ENCODE results near the gene IGBP1.
"Not testable (repeated sequence)": the region's sequence is repeated elsewhere in the genome, so short reads cannot be mapped to it uniquely, and the experiment has no call there.

The IGBP1 gene

GRCh38 chrX:70183091-70183490 lies 49.8 kb downstream of the IGBP1 start:
- Mint-ChIP-seq H3K9me3 (ENCODE audit: low read depth) (no peaks in the 10 kb centered on the region), H3K27ac (no peak overlapping the region)

GRCh38 chrX:70190225-70190624 lies 57.0 kb downstream of the IGBP1 start:
- H3K4me1 Mint-ChIP-seq (ENCODE audit: low read depth) = no peaks in the 10 kb centered on the region
- no peaks in the 10 kb centered on the region for H3K27me3 Mint-ChIP-seq
- H3K36me3 Mint-ChIP-seq = peaks cover 9% of the 10 kb centered on the region
- H3K27ac Mint-ChIP-seq = no peak overlapping the region
- no peak overlapping the region for H3K4me3 Mint-ChIP-seq
- H3K9me3 Mint-ChIP-seq (ENCODE audit: low read depth) = peaks cover 8% of the 10 kb centered on the region

More at GRCh38 chrX:70183091-70183490, 49.8 kb downstream of the IGBP1 start:
- H3K4me1 Mint-ChIP-seq (ENCODE audit: low read depth) = no peaks in the 10 kb centered on the region
- no peaks in the 10 kb centered on the region for H3K36me3 Mint-ChIP-seq
- H3K27me3 Mint-ChIP-seq = no peaks in the 10 kb centered on the region
- no peak overlapping the region for H3K4me3 Mint-ChIP-seq

GRCh38 chrX:70196961-70197720 lies 63.9 kb downstream of the IGBP1 start:
- Mint-ChIP-seq H3K9me3 (ENCODE audit: low read depth) (no peaks in the 10 kb centered on the region), H3K36me3 (no peaks in the 10 kb centered on the region), H3K4me1 (ENCODE audit: low read depth) (peaks cover 4% of the 10 kb centered on the region), H3K27ac (no peak overlapping the region), H3K27me3 (no peaks in the 10 kb centered on the region), H3K4me3 (no peak overlapping the region)

DNA sequence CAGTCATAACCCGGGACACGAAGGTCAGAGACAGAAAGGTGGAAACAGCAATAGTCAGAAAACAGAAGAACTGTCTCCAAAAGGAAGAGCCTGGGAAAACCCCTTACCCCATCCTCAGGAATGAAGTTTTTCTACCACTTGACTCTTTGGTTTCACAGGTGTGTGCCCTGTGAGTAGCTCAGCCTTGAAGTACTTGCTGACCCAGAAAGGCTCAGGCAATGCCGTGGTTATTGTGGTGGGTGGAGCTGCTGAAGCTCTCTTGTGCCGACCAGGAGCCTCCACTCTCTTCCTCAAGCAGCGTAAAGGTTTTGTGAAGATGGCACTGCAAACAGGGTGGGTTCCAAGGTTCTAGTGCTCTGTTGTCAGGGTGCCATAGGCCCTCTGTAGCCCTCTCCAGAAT lies 68.5 kb downstream of the IGBP1 start:
- H3K4me1 Mint-ChIP-seq (ENCODE audit: low read depth) = peaks cover 4% of the 10 kb centered on the region
- H3K36me3 Mint-ChIP-seq = no peaks in the 10 kb centered on the region
- no peak overlapping the region for H3K4me3 Mint-ChIP-seq
- H3K9me3 Mint-ChIP-seq (ENCODE audit: low read depth) = no peaks in the 10 kb centered on the region
- no peak overlapping the region for H3K27ac Mint-ChIP-seq
- no peaks in the 10 kb centered on the region for H3K27me3 Mint-ChIP-seq

- no peak overlapping the region for H3K27ac Mint-ChIP-seq
- no peaks in the 10 kb centered on the region for H3K9me3 Mint-ChIP-seq (ENCODE audit: low read depth)
- H3K36me3 Mint-ChIP-seq = no peaks in the 10 kb centered on the region
- H3K4me3 Mint-ChIP-seq = no peak overlapping the region
- H3K4me1 Mint-ChIP-seq (ENCODE audit: low read depth) = no peaks in the 10 kb centered on the region
- no peaks in the 10 kb centered on the region for H3K27me3 Mint-ChIP-seq
Measured at GRCh38 chrX:70208479-70208878, 75.2 kb downstream of the IGBP1 start.

- not testable (repeated sequence) for H3K27me3 Mint-ChIP-seq; H3K4me1 Mint-ChIP-seq (ENCODE audit: low read depth); H3K27ac Mint-ChIP-seq; H3K36me3 Mint-ChIP-seq; H3K4me3 Mint-ChIP-seq; H3K9me3 Mint-ChIP-seq (ENCODE audit: low read depth)
Measured at GRCh38 chrX:70209570-70209969, 76.3 kb downstream of the IGBP1 start.
